Cardiac fibroblast (primary cell): Measurements from ENCODE around the gene PAX8.

Experiments used
- DNase-seq, 2 donors: peaks; one replicate each; pipeline versions ENCODE4 v3.0.0 to v3.0.0-alpha.2; 2010; ENCODE audit warnings: low read depth in 2 of 2
- H3K4me3 ChIP-seq, 2 donors: replicated peaks in 1 of 2; 1 replicate in 1 of 2; 2 replicates in 1 of 2; pipeline ENCODE4 v1.5.1; 2011; ENCODE audit warnings: low read depth in 2 of 2, low read length in 2 of 2, mild to moderate bottlenecking in 2 of 2, moderate library complexity in 1 of 2
- CTCF ChIP-seq: IDR thresholded peaks from one replicate; pipeline ENCODE4 v1.5.1; 2011; ENCODE audit warnings: low read depth, mild to moderate bottlenecking, low read length, inconsistent platforms

PAX8 gene

DNA sequence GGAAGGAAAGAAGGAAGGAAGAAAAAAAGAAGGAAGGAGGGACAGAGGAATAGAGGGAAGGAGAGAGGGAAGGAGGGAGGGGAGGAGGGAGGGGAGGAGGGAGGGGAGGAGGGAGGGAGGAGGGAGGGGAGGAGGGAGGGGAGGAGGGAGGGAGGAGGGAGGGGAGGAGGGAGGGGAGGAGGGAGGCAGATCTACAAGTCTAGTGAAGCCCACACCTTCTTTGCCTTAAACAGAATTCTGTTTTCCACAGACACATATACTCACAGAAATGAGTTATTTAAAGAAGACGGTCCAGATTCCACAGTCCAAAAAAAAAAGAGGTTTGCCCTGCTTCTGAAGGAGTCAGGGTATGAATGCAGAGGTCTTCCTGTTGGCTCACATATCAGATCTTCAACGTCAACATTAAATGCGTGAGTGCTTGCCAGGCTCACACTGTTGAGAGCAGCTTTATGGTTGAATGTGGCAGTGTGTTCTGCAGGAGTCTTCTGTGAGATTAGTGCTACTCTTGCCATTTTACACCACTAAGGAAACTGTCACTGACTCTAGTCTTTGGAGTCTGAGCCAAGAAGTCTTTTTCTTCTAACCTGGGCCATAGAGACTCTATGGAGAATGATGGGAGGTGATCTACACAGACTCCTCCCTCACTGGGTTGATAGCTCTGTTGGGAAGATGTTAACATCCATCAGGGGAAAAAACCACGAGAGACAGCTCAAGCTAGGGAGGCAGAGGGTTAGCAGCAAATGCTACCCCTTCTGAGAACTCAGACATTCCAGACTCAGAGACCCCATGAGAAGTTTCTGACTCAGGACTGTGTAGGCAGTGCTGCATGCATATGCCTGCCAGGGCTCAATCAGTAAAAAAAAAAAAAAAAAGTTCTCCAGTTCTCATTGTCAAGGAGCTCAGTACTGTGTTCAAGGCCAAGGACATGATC lies 23.3 kb downstream of the PAX8 start:
- no peak overlapping the region for H3K4me3 ChIP-seq
- no peak for TF ChIP-seq CTCF
- DNase-seq, result peak in 1 of 2 donors; percentile 46

- no peak for TF ChIP-seq CTCF
- no peak for DNase-seq
Measured at GRCh38 chr2:113253453-113253852, 25.3 kb downstream of the PAX8 start.

DNA sequence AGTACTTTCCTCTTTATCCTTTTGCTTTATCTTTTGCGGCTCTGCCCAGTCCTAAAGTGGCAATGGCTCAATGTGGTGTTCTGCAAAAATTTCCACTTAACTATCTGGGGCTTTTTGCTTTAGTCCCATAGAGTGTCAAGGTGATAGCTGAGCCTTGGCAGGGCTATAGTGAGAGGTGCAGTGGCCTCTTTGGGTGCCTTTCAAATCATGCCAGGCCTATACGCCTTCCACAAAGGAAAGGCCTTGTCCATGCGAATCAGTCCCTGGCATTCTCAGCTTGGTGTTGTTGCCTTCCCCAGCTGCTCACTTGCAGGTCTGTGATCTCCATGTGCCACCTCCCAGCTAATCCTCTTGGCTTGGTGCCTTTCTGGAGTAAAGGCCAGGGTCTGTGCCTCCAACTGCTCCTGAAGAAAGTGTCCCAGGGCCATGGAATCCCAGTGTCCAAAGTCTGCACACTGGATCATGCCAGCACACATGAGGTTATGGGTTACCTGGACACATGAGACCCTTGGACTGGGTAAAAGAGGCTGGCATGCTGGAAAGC lies 26.6 kb downstream of the PAX8 start:
- DNase-seq, result no peak
- no peak overlapping the region for H3K4me3 ChIP-seq
- TF ChIP-seq CTCF, result no peak

More at GRCh38 chr2:113253453-113253852, 25.3 kb downstream of the PAX8 start:
- no peak overlapping the region for H3K4me3 ChIP-seq

GRCh38 chr2:113251118-113251517 lies 27.6 kb downstream of the PAX8 start:
- no peak overlapping the region for H3K4me3 ChIP-seq
- no peak for DNase-seq

DNA sequence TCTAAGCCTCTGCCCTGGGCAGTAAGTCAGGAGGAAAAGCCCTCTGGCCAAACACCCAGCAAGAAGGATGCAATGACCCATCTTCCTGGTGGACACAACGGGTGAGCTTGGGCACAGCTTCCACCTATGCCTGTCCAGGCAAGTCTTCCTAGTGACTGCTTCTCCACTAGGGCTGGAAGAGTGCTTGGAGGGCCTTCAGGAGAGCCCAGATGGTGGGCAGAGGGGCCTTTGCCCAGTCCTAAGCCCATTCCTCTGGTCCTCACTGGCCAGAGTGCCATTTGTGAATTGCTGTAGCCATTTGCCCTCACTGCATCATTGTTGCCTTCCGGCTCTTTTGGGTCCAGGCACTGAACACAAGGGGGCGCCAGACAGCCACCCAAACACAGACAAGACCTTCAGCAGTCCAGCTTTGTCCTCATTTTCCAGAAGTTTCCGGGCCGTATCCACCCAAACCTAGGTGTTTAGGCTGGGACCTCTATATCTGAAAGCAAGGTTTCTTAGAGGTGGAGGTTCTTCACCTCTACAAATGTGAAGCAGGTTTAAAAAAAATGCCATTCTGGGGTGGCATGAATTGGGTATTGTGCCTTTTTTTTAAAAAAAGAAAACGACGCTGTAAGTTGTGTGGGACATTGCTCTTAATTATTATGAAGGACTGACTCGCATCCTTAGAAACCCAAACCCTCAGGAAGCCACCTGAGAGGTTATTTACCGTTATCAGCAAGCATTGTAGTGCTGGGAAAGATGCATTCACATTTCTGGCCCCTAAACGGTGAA lies 29.5 kb downstream of the PAX8 start:
- peak; percentile 97 for TF ChIP-seq CTCF
- H3K4me3 ChIP-seq, result no peak overlapping the region
- peak; percentile 85 to 86 for DNase-seq

More at GRCh38 chr2:113251118-113251517, 27.6 kb downstream of the PAX8 start:
- TF ChIP-seq CTCF, result no peak

- no peak for TF ChIP-seq CTCF
- no peak overlapping the region for H3K4me3 ChIP-seq
- no peak for DNase-seq
Measured at GRCh38 chr2:113246606-113247005, 32.1 kb downstream of the PAX8 start.
